Jurkat, Clone E6-1 (cell line): ENCODE data around the gene ADAMTS9.
"Not testable (repeated sequence)": the region's sequence is repeated elsewhere in the genome, so short reads cannot be mapped to it uniquely, and the experiment has no call there.

Experiments
- DNase-seq: peaks from one replicate; pipeline ENCODE4 v3.0.0-alpha.2; 2011; ENCODE audit warnings: low read depth, low spot score
- H3K4me3 ChIP-seq: 2 replicates; pipeline ENCODE4 v1.5.1; 2011; ENCODE audit warnings: mild to moderate bottlenecking, low read length, control low read depth, moderate library complexity

ADAMTS9 gene

GRCh38 chr3:64556046-64556445, 131.8 kb downstream of the ADAMTS9 start:
- no peak for DNase-seq
- H3K4me3 ChIP-seq = no peak overlapping the region

- no peak for DNase-seq
- no peak overlapping the region for H3K4me3 ChIP-seq
Measured at GRCh38 chr3:64555351-64555750, 132.4 kb downstream of the ADAMTS9 start.

- H3K4me3 ChIP-seq = no peak overlapping the region
- no peak for DNase-seq
Measured at GRCh38 chr3:64554096-64554920, 133.5 kb downstream of the ADAMTS9 start.

- no peak overlapping the region for H3K4me3 ChIP-seq
- DNase-seq = no peak
Measured at GRCh38 chr3:64552966-64553365, 134.8 kb downstream of the ADAMTS9 start.

- no peak overlapping the region for H3K4me3 ChIP-seq
- no peak for DNase-seq
Measured at GRCh38 chr3:64552160-64552559, 135.6 kb downstream of the ADAMTS9 start.

- no peak overlapping the region for H3K4me3 ChIP-seq
- no peak for DNase-seq
Measured at GRCh38 chr3:64551697-64552096, 136.1 kb downstream of the ADAMTS9 start.

- H3K4me3 ChIP-seq = no peak overlapping the region
- DNase-seq = no peak
Measured at GRCh38 chr3:64550745-64551144, 137.1 kb downstream of the ADAMTS9 start.

- H3K4me3 ChIP-seq = no peak overlapping the region
- DNase-seq = no peak
Measured at GRCh38 chr3:64549869-64550268, 137.9 kb downstream of the ADAMTS9 start.

- H3K4me3 ChIP-seq = no peak overlapping the region
- no peak for DNase-seq
Measured at GRCh38 chr3:64548200-64548889, 139.5 kb downstream of the ADAMTS9 start.

GRCh38 chr3:64546856-64547255, 140.9 kb downstream of the ADAMTS9 start:
- H3K4me3 ChIP-seq = no peak overlapping the region
- DNase-seq = no peak

- not testable (repeated sequence) for DNase-seq, H3K4me3 ChIP-seq
Measured at GRCh38 chr3:64545239-64545638, 142.6 kb downstream of the ADAMTS9 start.

- no peak for DNase-seq
- H3K4me3 ChIP-seq = no peak overlapping the region
Measured at GRCh38 chr3:64541803-64542202, 146.0 kb downstream of the ADAMTS9 start.

- no peak overlapping the region for H3K4me3 ChIP-seq
Measured at GRCh38 chr3:64539451-64540196, 148.2 kb downstream of the ADAMTS9 start.

GRCh38 chr3:64536166-64536565, 151.6 kb downstream of the ADAMTS9 start:
- no peak for DNase-seq
- H3K4me3 ChIP-seq = no peak overlapping the region

More at GRCh38 chr3:64539451-64540196, 148.2 kb downstream of the ADAMTS9 start:
- DNase-seq = no peak

- H3K4me3 ChIP-seq = no peak overlapping the region
- DNase-seq = peak; percentile 63
Measured at GRCh38 chr3:64533617-64534317, 154.0 kb downstream of the ADAMTS9 start.

GRCh38 chr3:64530434-64531049, 157.3 kb downstream of the ADAMTS9 start:
- DNase-seq = peak; percentile 23
- H3K4me3 ChIP-seq = no peak overlapping the region

- H3K4me3 ChIP-seq = no peak overlapping the region
- no peak for DNase-seq
Measured at GRCh38 chr3:64523324-64523723, 164.5 kb downstream of the ADAMTS9 start.

- no peak for DNase-seq
- H3K4me3 ChIP-seq = no peak overlapping the region
Measured at GRCh38 chr3:64520334-64520733, 167.5 kb downstream of the ADAMTS9 start.

- DNase-seq = no peak
- H3K4me3 ChIP-seq = no peak overlapping the region
Measured at GRCh38 chr3:64518950-64519349, 168.8 kb downstream of the ADAMTS9 start.
